Measurements from ENCODE around the gene SNCA. TPM values are rescaled to one million over a fixed set of nuclear protein-coding genes. Genes with fewer than 3 reads are reported as not detected.

The SNCA gene
- total and polyA plus RNA-seq, 7 donors: 3.5 to 27.0 (median 20.4) TPM

GRCh38 chr4:89708903-89709421, 128.0 kb downstream of the SNCA start:
- H3K9me3 ChIP-seq: no peaks in the 10 kb centered on the region
- WGBS, 2 donors: 27 to 35% methylated on average over 2 of the region's 2 CpGs
- H3K27ac ChIP-seq: peak overlapping the region in 1 of 4 donors; percentile 33
- H3K4me3 ChIP-seq: no peak overlapping the region
- H3K27me3 ChIP-seq: no peaks in the 10 kb centered on the region
- intact Hi-C loops (cut with DNase I): no loop called here
- no peaks in the 10 kb centered on the region for H3K4me1 ChIP-seq
- TF ChIP-seq POLR2AphosphoS5 (IDR thresholded peaks at IDR 0.05): no peak
- TF ChIP-seq, protein P1, sequence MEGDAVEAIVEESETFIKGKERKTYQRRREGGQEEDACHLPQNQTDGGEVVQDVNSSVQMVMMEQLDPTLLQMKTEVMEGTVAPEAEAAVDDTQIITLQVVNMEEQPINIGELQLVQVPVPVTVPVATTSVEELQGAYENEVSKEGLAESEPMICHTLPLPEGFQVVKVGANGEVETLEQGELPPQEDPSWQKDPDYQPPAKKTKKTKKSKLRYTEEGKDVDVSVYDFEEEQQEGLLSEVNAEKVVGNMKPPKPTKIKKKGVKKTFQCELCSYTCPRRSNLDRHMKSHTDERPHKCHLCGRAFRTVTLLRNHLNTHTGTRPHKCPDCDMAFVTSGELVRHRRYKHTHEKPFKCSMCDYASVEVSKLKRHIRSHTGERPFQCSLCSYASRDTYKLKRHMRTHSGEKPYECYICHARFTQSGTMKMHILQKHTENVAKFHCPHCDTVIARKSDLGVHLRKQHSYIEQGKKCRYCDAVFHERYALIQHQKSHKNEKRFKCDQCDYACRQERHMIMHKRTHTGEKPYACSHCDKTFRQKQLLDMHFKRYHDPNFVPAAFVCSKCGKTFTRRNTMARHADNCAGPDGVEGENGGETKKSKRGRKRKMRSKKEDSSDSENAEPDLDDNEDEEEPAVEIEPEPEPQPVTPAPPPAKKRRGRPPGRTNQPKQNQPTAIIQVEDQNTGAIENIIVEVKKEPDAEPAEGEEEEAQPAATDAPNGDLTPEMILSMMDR (IDR thresholded peaks at IDR 0.05): no peak
- no peak for TF ChIP-seq POLR2A (IDR thresholded peaks at IDR 0.05)
- no peak for TF ChIP-seq EP300 (IDR thresholded peaks at IDR 0.05)
- no peaks in the 10 kb centered on the region for H3K36me3 ChIP-seq
- DNase-seq: no peak

- no peak overlapping the region for H3K4me3 ChIP-seq
- H3K4me1 ChIP-seq: no peaks in the 10 kb centered on the region
- H3K9me3 ChIP-seq: no peaks in the 10 kb centered on the region
- intact Hi-C loops (cut with DNase I): no loop called here
- H3K27me3 ChIP-seq: no peaks in the 10 kb centered on the region
- no peak for TF ChIP-seq POLR2A (IDR thresholded peaks at IDR 0.05)
- no peak for TF ChIP-seq EP300 (IDR thresholded peaks at IDR 0.05)
- TF ChIP-seq, protein P1 (IDR thresholded peaks at IDR 0.05): no peak
- TF ChIP-seq POLR2AphosphoS5 (IDR thresholded peaks at IDR 0.05): no peak
- DNase-seq: no peak
- H3K36me3 ChIP-seq: no peaks in the 10 kb centered on the region
- H3K27ac ChIP-seq: no peak overlapping the region
- whole genome bisulfite sequencing, 2 donors: 82 to 91% methylated on average over 5 of the region's 5 CpGs
These were observed 129.5 kb downstream of the SNCA start for GRCh38 chr4:89707467-89707866.

- Histone ChIP-seq H3K4me1 (no peaks in the 10 kb centered on the region), H3K27ac (no peak overlapping the region), H3K36me3 (no peaks in the 10 kb centered on the region), H3K27me3 (no peaks in the 10 kb centered on the region), H3K4me3 (no peak overlapping the region), H3K9me3 (peaks cover 0 to 1% (median 0%) of the 10 kb centered on the region in 4 donors)
- TF ChIP-seq EP300 (IDR thresholded peaks at IDR 0.05) (no peak), POLR2A (IDR thresholded peaks at IDR 0.05) (no peak), POLR2AphosphoS5 (IDR thresholded peaks at IDR 0.05) (no peak)
- TF ChIP-seq, protein P1 (IDR thresholded peaks at IDR 0.05): no peak
- intact Hi-C loops (cut with DNase I): no loop called here
- no peak for DNase-seq
- 87 to 88% methylated on average over 2 of the region's 2 CpGs for WGBS, 2 donors
These were observed 132.1 kb downstream of the SNCA start for GRCh38 chr4:89704651-89705395.

GRCh38 chr4:89703829-89704590, 133.0 kb downstream of the SNCA start:
- Histone ChIP-seq H3K9me3 (peaks cover 0 to 1% (median 0%) of the 10 kb centered on the region in 4 donors), H3K36me3 (no peaks in the 10 kb centered on the region), H3K27ac (no peak overlapping the region), H3K4me3 (no peak overlapping the region), H3K27me3 (no peaks in the 10 kb centered on the region), H3K4me1 (no peaks in the 10 kb centered on the region)
- no peak for DNase-seq
- intact Hi-C loops (cut with DNase I): no loop called here
- 78 to 79% methylated on average over 6 of the region's 6 CpGs for WGBS, 2 donors
- TF ChIP-seq POLR2AphosphoS5 (IDR thresholded peaks at IDR 0.05) (no peak), EP300 (IDR thresholded peaks at IDR 0.05) (no peak), POLR2A (IDR thresholded peaks at IDR 0.05) (no peak)
- TF ChIP-seq, protein P1 (IDR thresholded peaks at IDR 0.05): no peak

Measured in sigmoid colon (tissue), 7 donors.